Mucosa of descending colon (tissue), 3 donors: ENCODE measurements around the gene PADI1. TPM values are rescaled to one million over a fixed set of nuclear protein-coding genes. Genes with fewer than 3 reads are reported as not detected.

Source experiments
- ATAC-seq: fragments of 200-7000 bp; cut with Tn5 transposase; one replicate; pipeline ENCODE4 v1.9.1; 2020; ENCODE audit warnings: mild to moderate bottlenecking, moderate library complexity
- DNase-seq, 3 donors: peaks; one replicate each; pipeline ENCODE4 v3.0.0-alpha.2; 2020
- H3K36me3 ChIP-seq: fragments of 200-600 bp; one replicate; pipeline ENCODE4 v1.8.0; 2021; ENCODE audit warnings: low read depth, mild to moderate bottlenecking
- H3K4me1 ChIP-seq: fragments of 200-600 bp; one replicate; pipeline ENCODE4 v1.8.0; 2021; ENCODE audit warnings: low read depth, mild to moderate bottlenecking
- H3K4me3 ChIP-seq: fragments of 200-600 bp; one replicate; pipeline ENCODE4 v1.8.0; 2021; ENCODE audit warnings: mild to moderate bottlenecking
- H3K9me3 ChIP-seq: fragments of 200-600 bp; one replicate; pipeline ENCODE4 v1.8.0; 2021; ENCODE audit warnings: mild to moderate bottlenecking
- intact Hi-C, 2 donors: fragments of 100-400 bp; cut with DNase I in 1 of 2; cut with micrococcal nuclease in 1 of 2; formaldehyde crosslinking; loops; one replicate each; pipeline versions ENCODE4 v1.11.0 to v1.11.1; 2022; cut with DNase I, micrococcal nuclease
- total RNA-seq, 3 donors: library from RNA; stranded (reverse); fragmentation: NEBNext Ultra II Directional in 2 of 3; extraction: Animal tissue kit (Norgen Biotek cat#: 25700) in 2 of 3; gene quantifications; one replicate each; pipeline versions ENCODE4 v1.2.1 to v1.2.4, GENCODE V29; 2021 to 2023
- TF ChIP-seq, protein P1 (sequence below): fragments of 200-600 bp; IDR thresholded peaks from one replicate; pipeline ENCODE4 v1.8.0; 2022; ENCODE audit warnings: antibody characterized with exemption, mild to moderate bottlenecking
- donor health status: DM: no; HTN: no; CAD: no; lungs with moderate emphysema.
- donor health status: DM: no; HTN: no; CAD: no.
- donor health status: DM: no; HTN: yes; CAD: no.

PADI1 gene
- total RNA-seq, 3 donors from 2014 or later: 0.25 to 0.65 (median 0.38) TPM

DNA sequence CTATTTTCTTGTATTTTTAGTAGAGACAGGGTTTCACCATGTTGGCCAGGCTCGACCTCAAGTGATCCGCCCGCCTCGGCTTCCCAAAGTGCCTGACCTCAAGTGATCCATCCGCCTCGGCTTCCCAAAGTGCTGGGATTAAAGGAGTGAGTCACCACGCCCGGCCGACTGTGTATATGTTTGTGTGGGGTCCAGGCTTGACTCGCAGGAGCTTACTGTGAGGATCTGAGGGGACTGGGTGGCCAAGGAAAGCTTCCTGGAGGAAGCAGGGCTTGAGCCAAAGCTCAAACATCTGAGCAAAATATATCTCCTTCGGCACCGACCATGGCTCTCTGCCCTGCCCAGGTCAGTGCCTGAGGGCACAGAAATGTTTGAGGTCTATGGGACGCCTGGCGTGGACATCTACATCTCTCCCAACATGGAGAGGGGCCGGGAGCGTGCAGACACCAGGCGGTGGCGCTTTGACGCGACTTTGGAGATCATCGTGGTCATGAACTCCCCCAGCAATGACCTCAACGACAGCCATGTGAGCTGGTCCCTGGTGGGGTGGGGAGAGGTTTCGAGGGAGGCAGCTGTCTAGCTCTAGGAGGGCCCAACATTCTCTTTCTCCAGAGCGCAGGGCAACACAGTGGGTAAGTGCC is 54.4 kb downstream of the PADI1 start:
- Histone ChIP-seq H3K36me3 (no peaks in the 10 kb centered on the region), H3K9me3 (no peaks in the 10 kb centered on the region), H3K4me3 (no peak overlapping the region), H3K4me1 (peaks cover 5% of the 10 kb centered on the region)
- ATAC-seq (no peak), DNase-seq (peak; percentile 19 to 40 (median 36))
- intact Hi-C loops: no loop called here
- TF ChIP-seq, protein P1, sequence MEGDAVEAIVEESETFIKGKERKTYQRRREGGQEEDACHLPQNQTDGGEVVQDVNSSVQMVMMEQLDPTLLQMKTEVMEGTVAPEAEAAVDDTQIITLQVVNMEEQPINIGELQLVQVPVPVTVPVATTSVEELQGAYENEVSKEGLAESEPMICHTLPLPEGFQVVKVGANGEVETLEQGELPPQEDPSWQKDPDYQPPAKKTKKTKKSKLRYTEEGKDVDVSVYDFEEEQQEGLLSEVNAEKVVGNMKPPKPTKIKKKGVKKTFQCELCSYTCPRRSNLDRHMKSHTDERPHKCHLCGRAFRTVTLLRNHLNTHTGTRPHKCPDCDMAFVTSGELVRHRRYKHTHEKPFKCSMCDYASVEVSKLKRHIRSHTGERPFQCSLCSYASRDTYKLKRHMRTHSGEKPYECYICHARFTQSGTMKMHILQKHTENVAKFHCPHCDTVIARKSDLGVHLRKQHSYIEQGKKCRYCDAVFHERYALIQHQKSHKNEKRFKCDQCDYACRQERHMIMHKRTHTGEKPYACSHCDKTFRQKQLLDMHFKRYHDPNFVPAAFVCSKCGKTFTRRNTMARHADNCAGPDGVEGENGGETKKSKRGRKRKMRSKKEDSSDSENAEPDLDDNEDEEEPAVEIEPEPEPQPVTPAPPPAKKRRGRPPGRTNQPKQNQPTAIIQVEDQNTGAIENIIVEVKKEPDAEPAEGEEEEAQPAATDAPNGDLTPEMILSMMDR: no peak

DNA sequence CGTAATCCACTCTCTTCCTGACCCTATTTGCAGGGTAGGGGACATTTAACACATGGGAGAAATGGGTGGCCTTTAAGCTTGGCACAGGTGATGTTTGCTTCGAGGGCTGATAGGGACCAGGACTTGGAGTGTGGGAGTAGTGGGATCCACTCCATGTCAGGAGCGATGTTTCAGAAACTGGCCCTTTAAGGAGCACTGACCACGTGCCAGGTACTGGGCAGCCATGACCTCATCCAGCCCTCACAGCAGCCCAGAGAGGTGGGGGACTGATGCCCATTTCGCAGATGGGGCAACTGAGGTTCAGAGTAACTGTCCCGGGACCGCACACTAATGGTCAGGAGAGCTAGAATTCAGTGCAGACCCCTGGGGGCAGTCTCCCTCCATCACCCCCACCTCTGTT is 55.3 kb downstream of the PADI1 start:
- ATAC-seq (no peak), DNase-seq (peak in 1 of 3 donors; percentile 15)
- TF ChIP-seq, protein P1: no peak

DNA sequence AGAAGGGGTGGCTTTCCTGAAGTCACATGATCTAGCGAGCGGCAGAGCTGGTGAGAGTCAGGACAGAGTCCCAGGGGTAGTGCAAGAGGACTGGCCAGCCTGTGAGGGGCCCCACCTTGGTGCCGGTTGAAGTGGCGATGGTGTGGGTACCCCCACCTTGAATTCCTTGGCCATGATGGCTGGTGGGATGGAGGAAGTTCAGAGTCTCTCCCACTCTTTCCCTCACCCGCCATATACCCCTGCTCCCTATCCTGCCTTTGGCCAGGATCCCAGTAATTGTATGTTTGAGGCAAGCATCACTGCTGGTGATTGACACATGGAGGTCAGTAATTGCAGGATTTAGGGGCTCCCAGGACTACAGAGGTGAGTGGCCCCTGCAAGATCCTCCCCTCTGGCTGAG is 55.8 kb downstream of the PADI1 start:
- Histone ChIP-seq H3K9me3 (no peaks in the 10 kb centered on the region), H3K4me1 (no peaks in the 10 kb centered on the region), H3K4me3 (no peak overlapping the region), H3K36me3 (no peaks in the 10 kb centered on the region)
- intact Hi-C loops: no loop called here
- no peak for ATAC-seq
- TF ChIP-seq, protein P1: no peak
- DNase-seq: peak in 1 of 3 donors; percentile 12

More for the DNA sequence above, 55.3 kb downstream of the PADI1 start:
- Histone ChIP-seq H3K4me3 (no peak overlapping the region), H3K4me1 (peaks cover 1% of the 10 kb centered on the region), H3K36me3 (no peaks in the 10 kb centered on the region), H3K9me3 (no peaks in the 10 kb centered on the region)
- intact Hi-C loops: no loop called here

DNA sequence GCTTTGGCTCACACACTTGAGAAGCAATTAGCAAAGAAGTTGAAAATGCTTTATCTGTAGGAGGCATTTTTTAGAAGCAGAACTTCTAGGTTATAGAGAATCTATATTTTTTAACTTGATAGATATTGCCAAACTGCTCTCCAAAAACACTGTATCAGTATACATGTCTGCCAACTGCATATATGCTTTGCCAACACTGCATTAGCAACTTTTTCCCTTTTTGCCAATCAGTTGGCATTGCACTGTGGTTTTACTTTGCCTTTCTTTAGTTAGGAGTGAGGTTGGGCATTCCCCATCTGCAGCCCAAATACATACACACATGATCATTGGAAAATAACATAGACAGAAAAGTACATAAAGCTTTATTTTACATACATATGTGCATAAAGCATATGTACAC is 59.0 kb downstream of the PADI1 start:
- TF ChIP-seq, protein P1: no peak

DNA sequence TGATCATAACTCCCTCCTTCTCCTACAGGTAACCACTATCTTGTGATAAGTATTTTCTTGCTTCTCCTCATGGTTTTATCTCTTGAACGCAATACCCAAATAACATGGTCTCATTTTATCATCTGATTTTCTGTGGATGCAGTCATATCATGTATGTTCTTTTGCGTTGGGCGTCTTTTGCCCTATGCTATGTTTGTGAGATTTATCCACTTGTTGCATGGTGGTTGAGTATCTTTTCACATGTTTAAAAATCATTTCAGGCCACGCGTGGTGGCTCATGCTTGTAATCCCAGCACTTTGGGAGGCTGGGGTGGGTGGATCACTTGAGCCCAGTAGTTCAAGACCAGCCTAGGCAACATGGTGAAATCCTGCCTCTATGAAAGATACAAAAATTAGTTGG is 59.5 kb downstream of the PADI1 start:
- TF ChIP-seq, protein P1: no peak
- DNase-seq (peak in 1 of 3 donors; percentile 1), ATAC-seq (no peak)
- intact Hi-C loops: no loop called here
- H3K4me1 ChIP-seq: no peaks in the 10 kb centered on the region
- H3K9me3 ChIP-seq: no peaks in the 10 kb centered on the region
- no peak overlapping the region for H3K4me3 ChIP-seq
- H3K36me3 ChIP-seq: no peaks in the 10 kb centered on the region

More for the DNA sequence above, 59.0 kb downstream of the PADI1 start:
- no peak for DNase-seq
- ATAC-seq: no peak
- H3K4me3 ChIP-seq: no peak overlapping the region
- H3K4me1 ChIP-seq: no peaks in the 10 kb centered on the region
- H3K36me3 ChIP-seq: no peaks in the 10 kb centered on the region
- intact Hi-C loops: no loop called here
- H3K9me3 ChIP-seq: no peaks in the 10 kb centered on the region

DNA sequence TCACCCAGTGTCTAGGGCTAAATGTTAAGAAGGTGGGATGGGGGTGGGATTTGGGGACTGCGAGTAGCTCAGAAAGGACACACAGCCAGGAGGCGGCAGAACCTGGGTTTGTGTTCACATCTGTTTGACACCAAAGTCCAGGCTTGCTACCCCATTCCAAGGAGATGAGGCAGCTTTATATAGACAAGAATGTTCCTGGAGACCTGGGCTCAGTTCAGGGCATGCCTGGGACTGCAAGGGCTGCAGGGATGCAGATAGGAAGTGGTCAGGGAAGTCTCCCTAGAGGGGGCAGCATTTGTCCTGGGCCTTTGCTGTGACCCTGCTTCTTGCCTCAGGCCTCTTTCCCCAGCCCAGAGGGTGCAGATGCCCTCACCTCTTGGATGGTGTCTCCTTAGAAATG is 60.2 kb downstream of the PADI1 start:
- ATAC-seq (no peak), DNase-seq (peak in 1 of 3 donors; percentile 15)
- TF ChIP-seq, protein P1: no peak

More for the DNA sequence above, 60.2 kb downstream of the PADI1 start:
- intact Hi-C loops: no loop called here
- Histone ChIP-seq H3K9me3 (no peaks in the 10 kb centered on the region), H3K4me3 (no peak overlapping the region), H3K4me1 (no peaks in the 10 kb centered on the region), H3K36me3 (no peaks in the 10 kb centered on the region)
